Muscle of leg (tissue), 11 donors: ENCODE results near the gene NAT14. TPM values are rescaled to one million over a fixed set of nuclear protein-coding genes. Genes with fewer than 3 reads are reported as not detected.
A peak's percentile ranks its signal among the peaks of the same experiment; 100 is the strongest.
"Not testable (repeated sequence)": the region's sequence is repeated elsewhere in the genome, so short reads cannot be mapped to it uniquely, and the experiment has no call there.

Experiments
- DNase-seq: peaks from one replicate; pipeline ENCODE4 v3.0.0; 2013
- H3K27ac ChIP-seq: one replicate; pipeline ENCODE4 v1.5.1; 2013; ENCODE audit warnings: mild to moderate bottlenecking, low read length, control low read depth
- H3K27me3 ChIP-seq: one replicate; pipeline ENCODE4 v1.6.1; 2013; ENCODE audit warnings: low read length; ENCODE audit not compliant: control insufficient read depth, insufficient read depth
- H3K36me3 ChIP-seq: one replicate; pipeline ENCODE4 v1.6.1; 2013; ENCODE audit warnings: low read length; ENCODE audit not compliant: control insufficient read depth, insufficient read depth
- H3K4me1 ChIP-seq: one replicate; pipeline ENCODE4 v1.6.1; 2013; ENCODE audit warnings: low read length; ENCODE audit not compliant: control insufficient read depth, insufficient read depth
- H3K4me3 ChIP-seq: one replicate; pipeline ENCODE4 v1.5.1; 2013; ENCODE audit warnings: low read length, control low read depth
- H3K9me3 ChIP-seq: replicated peaks from 2 replicates; pipeline ENCODE4 v1.6.1; 2013; ENCODE audit warnings: low read depth, low read length; ENCODE audit not compliant: control insufficient read depth
- WGBS: methylation state at CpG from one replicate; pipeline ENCODE4 v1.1.5; 2013; ENCODE audit warnings: missing lambda C conversion rate; ENCODE audit not compliant: insufficient coverage; 5-methylcytosine and 5-hydroxymethylcytosine counted together
- polyA plus RNA-seq, 8 donors: library from polyadenylated mRNA; unstranded; fragments of 120-200 nt; gene quantifications; one replicate each; pipeline versions ENCODE4 v1.2.1 to v1.2.3, GENCODE V29; 2013; ENCODE audit warnings: inconsistent platforms in 1 of 8, low replicate concordance in 1 of 8; ENCODE audit not compliant: insufficient read length in 8 of 8, insufficient read depth in 1 of 8
- total RNA-seq: library from RNA; stranded (reverse); fragments of 120-200 nt; gene quantifications from one replicate; pipeline ENCODE4 v1.2.4, GENCODE V29; 2013

The NAT14 gene
- total and polyA plus RNA-seq, 9 donors, result 23.5 to 44.1 (median 30.0) TPM

- peaks cover 12% of the 10 kb centered on the region for H3K36me3 ChIP-seq
- 34% methylated on average over 17 of the region's 18 CpGs for WGBS
- H3K4me3 ChIP-seq, result peak overlapping the region; percentile 41
- peak; percentile 92 for DNase-seq
- peaks cover 8% of the 10 kb centered on the region for H3K27me3 ChIP-seq
- H3K9me3 ChIP-seq, result no peaks in the 10 kb centered on the region
- peak overlapping the region; percentile 86 for H3K27ac ChIP-seq
- H3K4me1 ChIP-seq, result peaks cover 65% of the 10 kb centered on the region
These were observed 8.2 kb downstream of the NAT14 start for GRCh38 chr19:55493052-55493644.

GRCh38 chr19:55493645-55494171 is 8.7 kb downstream of the NAT14 start:
- no peak for DNase-seq
- Histone ChIP-seq H3K4me3 (peak overlapping the region; percentile 41), H3K27ac (peak overlapping the region; percentile 86), H3K27me3 (peaks cover 8% of the 10 kb centered on the region), H3K4me1 (peaks cover 63% of the 10 kb centered on the region), H3K9me3 (no peaks in the 10 kb centered on the region), H3K36me3 (peaks cover 17% of the 10 kb centered on the region)
- 39% methylated on average over 21 of the region's 38 CpGs for WGBS

- Histone ChIP-seq H3K27ac (peak overlapping the region; percentile 86), H3K9me3 (no peaks in the 10 kb centered on the region), H3K36me3 (peaks cover 22% of the 10 kb centered on the region), H3K27me3 (peaks cover 8% of the 10 kb centered on the region), H3K4me3 (peak overlapping the region; percentile 41), H3K4me1 (peaks cover 62% of the 10 kb centered on the region)
- 24% methylated on average over 5 of the region's 22 CpGs for WGBS
- DNase-seq, result peak; percentile 76
These were observed 9.3 kb downstream of the NAT14 start for GRCh38 chr19:55494172-55494761.

- WGBS, result 76% methylated on average over 7 of the region's 11 CpGs
- H3K27me3 ChIP-seq, result peaks cover 8% of the 10 kb centered on the region
- no peak for DNase-seq
- H3K36me3 ChIP-seq, result peaks cover 36% of the 10 kb centered on the region
- peaks cover 51% of the 10 kb centered on the region for H3K4me1 ChIP-seq
- H3K27ac ChIP-seq, result no peak overlapping the region
- H3K9me3 ChIP-seq, result no peaks in the 10 kb centered on the region
- no peak overlapping the region for H3K4me3 ChIP-seq
These were observed 10.8 kb downstream of the NAT14 start for GRCh38 chr19:55495646-55496349.

- not testable (repeated sequence) for H3K27me3 ChIP-seq, H3K4me3 ChIP-seq, DNase-seq, H3K9me3 ChIP-seq, H3K27ac ChIP-seq
- Histone ChIP-seq H3K36me3 (peaks cover 46% of the 10 kb centered on the region), H3K4me1 (peaks cover 41% of the 10 kb centered on the region)
- WGBS, result 56% methylated on average over 8 of the region's 10 CpGs
These were observed 11.8 kb downstream of the NAT14 start for GRCh38 chr19:55496820-55497219.

- Histone ChIP-seq H3K9me3 (no peaks in the 10 kb centered on the region), H3K27ac (no peak overlapping the region), H3K36me3 (peaks cover 48% of the 10 kb centered on the region), H3K4me3 (no peak overlapping the region), H3K4me1 (peaks cover 32% of the 10 kb centered on the region), H3K27me3 (peaks cover 8% of the 10 kb centered on the region)
- no peak for DNase-seq
- 78% methylated on average over 13 of the region's 13 CpGs for WGBS
These were observed 12.8 kb downstream of the NAT14 start for GRCh38 chr19:55497763-55498162.

- Histone ChIP-seq H3K9me3 (no peaks in the 10 kb centered on the region), H3K36me3 (peaks cover 48% of the 10 kb centered on the region), H3K27ac (no peak overlapping the region), H3K4me1 (peaks cover 28% of the 10 kb centered on the region), H3K27me3 (peaks cover 8% of the 10 kb centered on the region), H3K4me3 (no peak overlapping the region)
- WGBS, result no CpG with 5 or more reads among the region's 2 CpGs
- DNase-seq, result no peak
These were observed 13.4 kb downstream of the NAT14 start for GRCh38 chr19:55498246-55498840.

GRCh38 chr19:55500368-55500952 is 15.5 kb downstream of the NAT14 start:
- peaks cover 20% of the 10 kb centered on the region for H3K4me1 ChIP-seq
- H3K9me3 ChIP-seq, result no peaks in the 10 kb centered on the region
- WGBS, result 90% methylated on average over 21 of the region's 26 CpGs
- peaks cover 47% of the 10 kb centered on the region for H3K36me3 ChIP-seq
- DNase-seq, result no peak
- H3K27ac ChIP-seq, result no peak overlapping the region
- H3K27me3 ChIP-seq, result peaks cover 3% of the 10 kb centered on the region
- H3K4me3 ChIP-seq, result no peak overlapping the region

- Histone ChIP-seq H3K27ac (no peak overlapping the region), H3K36me3 (peaks cover 39% of the 10 kb centered on the region), H3K4me1 (peaks cover 16% of the 10 kb centered on the region), H3K4me3 (no peak overlapping the region), H3K9me3 (no peaks in the 10 kb centered on the region), H3K27me3 (peaks cover 3% of the 10 kb centered on the region)
- 97% methylated on average over 9 of the region's 9 CpGs for WGBS
- DNase-seq, result no peak
These were observed 17.4 kb downstream of the NAT14 start for GRCh38 chr19:55502197-55502952.
